Right lobe of liver (tissue), 6 donors: ENCODE results near the gene MROH2A. TPM values are rescaled to one million over a fixed set of nuclear protein-coding genes. Genes with fewer than 3 reads are reported as not detected.
"Not testable (repeated sequence)": the region's sequence is repeated elsewhere in the genome, so short reads cannot be mapped to it uniquely, and the experiment has no call there.

Experiments used
- ATAC-seq, 4 donors: fragments of 200-7000 bp; cut with Tn5 transposase; one replicate each; pipeline ENCODE4 v1.9.1; 2020; ENCODE audit warnings: mild to moderate bottlenecking in 4 of 4, moderate library complexity in 4 of 4
- DNase-seq, 3 donors: peaks; one replicate each; pipeline ENCODE4 v3.0.0-alpha.2; 2020
- H3K27ac ChIP-seq, 3 donors: fragments of 200-600 bp; one replicate each; pipeline ENCODE4 v1.8.0; 2022
- H3K27me3 ChIP-seq, 2 donors: fragments of 200-600 bp; one replicate each; pipeline ENCODE4 v1.8.0; 2022
- H3K36me3 ChIP-seq, 4 donors: fragments of 200-600 bp; sonication (generic) in 1 of 4; one replicate each; pipeline versions ENCODE4 v1.5.1 to v1.8.0; 2017 to 2022; ENCODE audit warnings: control low read depth in 1 of 4
- H3K4me1 ChIP-seq, 4 donors: fragments of 200-600 bp; sonication (generic) in 1 of 4; one replicate each; pipeline versions ENCODE4 v1.5.1 to v1.8.0; 2017 to 2022; ENCODE audit warnings: control low read depth in 1 of 4
- H3K4me3 ChIP-seq, 3 donors: fragments of 200-600 bp; one replicate each; pipeline ENCODE4 v1.8.0; 2022
- H3K9me3 ChIP-seq, 4 donors: fragments of 200-600 bp; sonication (generic) in 1 of 4; one replicate each; pipeline versions ENCODE4 v1.5.1 to v1.8.0; 2017 to 2022; ENCODE audit warnings: control low read depth in 1 of 4
- POLR2A ChIP-seq: fragments of 450-650 bp; IDR thresholded peaks from one replicate; pipeline ENCODE4 v1.6.1; 2017; ENCODE audit warnings: antibody characterized with exemption, mild to moderate bottlenecking
- WGBS: methylation state at CpG from one replicate; pipeline ENCODE4 v1.1.6; 2018; ENCODE audit warnings: low coverage, low lambda C conversion rate; ENCODE audit not compliant: insufficient coverage; ENCODE audit errors: missing lambda C conversion rate; 5-methylcytosine and 5-hydroxymethylcytosine counted together
- intact Hi-C, 2 donors: fragments of 100-400 bp; cut with DNase I; formaldehyde crosslinking; loops; one replicate each; pipeline versions ENCODE4 v1.11.2 to v1.14.1; 2022
- total RNA-seq, 6 experiments: library from RNA; depleted of rRNA in 2 of 6; stranded (reverse); fragments of >200 nt in 2 of 6; fragmentation: NEBNext Ultra II Directional in 3 of 6; extraction: Animal tissue kit (Norgen Biotek cat#: 25700) in 3 of 6; gene quantifications; one replicate each; pipeline versions ENCODE4 v1.1.0 to v1.2.4, GENCODE V29; 2016 to 2023
- TF ChIP-seq, protein P1 (sequence below), 4 donors: fragments of 200-600 bp in 3 of 4; fragments of 450-650 bp in 1 of 4; IDR thresholded peaks; one replicate each; pipeline versions ENCODE4 v1.5.1 to v1.8.0; 2016 to 2022; ENCODE audit warnings: antibody characterized with exemption in 4 of 4, mild to moderate bottlenecking in 2 of 4
- donor health status: DM: no; HTN: yes; CAD: no.
- donor health status: DM: no; HTN: no; CAD: no.
- donor health status: DM: no; HTN: no; CAD: no.
- donor health status: DM: no; HTN: yes; CAD: no.
- donor health status: DM: no; HTN: yes; CAD: no.

MROH2A gene
- total RNA-seq, 6 experiments from 2014 or later: 0.49 to 7.6 (median 2.0) TPM

DNA sequence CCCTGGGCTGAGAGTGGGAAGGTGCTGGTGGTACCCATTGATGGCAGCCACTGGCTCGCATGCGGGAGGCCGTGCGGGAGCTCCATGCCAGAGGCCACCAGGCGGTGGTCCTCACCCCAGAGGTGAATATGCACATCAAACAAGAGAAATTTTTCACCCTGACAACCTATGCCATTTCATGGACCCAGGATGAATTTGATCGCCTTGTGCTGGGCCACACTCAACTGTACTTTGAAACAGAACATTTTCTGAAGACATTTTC, 30.9 kb upstream of the MROH2A start:
- DNase-seq (no peak), ATAC-seq (no peak)
- Histone ChIP-seq H3K4me1 (peaks cover 0 to 43% (median 17%) of the 10 kb centered on the region in 4 donors), H3K27ac (peak overlapping the region in 1 of 3 donors; percentile 92), H3K9me3 (no peaks in the 10 kb centered on the region), H3K4me3 (peak overlapping the region in 1 of 3 donors; percentile 65), H3K27me3 (no peaks in the 10 kb centered on the region), H3K36me3 (peaks cover 0 to 8% (median 0%) of the 10 kb centered on the region in 4 donors)
- intact Hi-C loops: no loop called here
- TF ChIP-seq, protein P1, sequence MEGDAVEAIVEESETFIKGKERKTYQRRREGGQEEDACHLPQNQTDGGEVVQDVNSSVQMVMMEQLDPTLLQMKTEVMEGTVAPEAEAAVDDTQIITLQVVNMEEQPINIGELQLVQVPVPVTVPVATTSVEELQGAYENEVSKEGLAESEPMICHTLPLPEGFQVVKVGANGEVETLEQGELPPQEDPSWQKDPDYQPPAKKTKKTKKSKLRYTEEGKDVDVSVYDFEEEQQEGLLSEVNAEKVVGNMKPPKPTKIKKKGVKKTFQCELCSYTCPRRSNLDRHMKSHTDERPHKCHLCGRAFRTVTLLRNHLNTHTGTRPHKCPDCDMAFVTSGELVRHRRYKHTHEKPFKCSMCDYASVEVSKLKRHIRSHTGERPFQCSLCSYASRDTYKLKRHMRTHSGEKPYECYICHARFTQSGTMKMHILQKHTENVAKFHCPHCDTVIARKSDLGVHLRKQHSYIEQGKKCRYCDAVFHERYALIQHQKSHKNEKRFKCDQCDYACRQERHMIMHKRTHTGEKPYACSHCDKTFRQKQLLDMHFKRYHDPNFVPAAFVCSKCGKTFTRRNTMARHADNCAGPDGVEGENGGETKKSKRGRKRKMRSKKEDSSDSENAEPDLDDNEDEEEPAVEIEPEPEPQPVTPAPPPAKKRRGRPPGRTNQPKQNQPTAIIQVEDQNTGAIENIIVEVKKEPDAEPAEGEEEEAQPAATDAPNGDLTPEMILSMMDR (IDR thresholded peaks at IDR 0.05): no peak
- TF ChIP-seq POLR2A: no peak
- WGBS: 86% methylated on average over 1 of the region's 6 CpGs

DNA sequence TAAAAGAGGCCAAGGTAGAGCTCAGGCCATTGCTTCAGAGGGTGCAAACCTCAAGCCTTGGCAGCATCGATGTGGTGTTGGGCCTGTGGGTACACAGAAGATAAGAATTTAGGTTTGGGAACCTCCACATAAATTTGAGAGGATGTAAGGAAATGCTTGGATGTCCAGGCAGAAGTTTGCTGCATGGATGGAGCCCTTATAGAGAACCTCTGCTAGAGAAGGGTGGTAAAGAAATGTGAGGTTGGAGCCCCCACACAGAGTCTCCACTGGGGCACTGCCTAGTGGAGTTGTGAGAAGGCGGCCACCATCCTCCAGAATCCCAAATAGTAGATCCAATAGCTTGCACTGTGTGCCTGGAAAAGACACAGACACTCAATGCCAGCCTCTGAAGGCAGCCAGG, 27.4 kb upstream of the MROH2A start:
- H3K9me3 ChIP-seq, H3K36me3 ChIP-seq, H3K27me3 ChIP-seq, intact Hi-C loops, ATAC-seq, DNase-seq: not testable (repeated sequence)
- 81% methylated on average over 2 of the region's 2 CpGs for WGBS
- peak overlapping the region in 1 of 3 donors; percentile 65 for H3K4me3 ChIP-seq
- peak overlapping the region in 1 of 3 donors; percentile 92 for H3K27ac ChIP-seq
- peaks cover 0 to 50% (median 8%) of the 10 kb centered on the region in 4 donors for H3K4me1 ChIP-seq

DNA sequence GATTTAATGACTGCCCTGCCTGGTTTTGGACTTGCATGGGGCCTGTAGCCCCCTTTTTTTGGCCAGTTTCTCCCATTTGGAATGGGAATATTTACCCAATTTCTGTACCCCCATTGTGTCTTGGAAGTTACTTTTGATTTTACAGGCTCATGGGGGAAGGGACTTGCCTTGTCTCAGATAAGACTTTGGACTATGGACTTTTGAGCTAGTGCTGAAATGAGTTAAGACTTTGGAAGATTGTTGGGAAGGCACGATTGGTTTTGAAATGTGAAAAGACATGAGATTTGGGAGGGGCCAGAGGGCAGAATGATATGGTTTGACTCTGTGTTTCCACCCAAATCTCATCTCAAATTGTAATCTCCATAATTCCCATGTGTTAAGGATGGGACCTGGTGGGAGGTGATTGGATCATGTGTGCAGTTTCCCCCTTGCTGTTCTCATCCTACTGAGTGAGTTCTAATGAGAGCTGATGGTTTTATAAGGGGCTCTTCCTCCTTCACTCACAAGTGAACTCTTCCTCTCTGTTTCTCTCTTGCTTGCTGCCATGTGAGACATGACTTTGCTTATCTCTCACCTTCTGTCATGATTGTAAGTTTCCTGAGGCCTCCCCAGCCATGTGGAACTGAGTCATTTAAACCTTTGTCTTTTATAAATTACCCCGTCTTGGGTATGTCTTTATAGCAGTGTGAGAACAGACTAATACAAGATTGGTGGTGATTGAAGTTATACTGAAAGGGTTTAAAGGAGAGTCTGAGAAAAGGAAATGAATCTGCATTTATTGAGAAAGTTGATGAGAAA, 26.7 kb upstream of the MROH2A start:
- 56% methylated on average over 2 of the region's 2 CpGs for WGBS
- H3K27me3 ChIP-seq, H3K9me3 ChIP-seq, ATAC-seq, DNase-seq, H3K36me3 ChIP-seq, intact Hi-C loops: not testable (repeated sequence)
- Histone ChIP-seq H3K4me1 (peaks cover 0 to 50% (median 5%) of the 10 kb centered on the region in 4 donors), H3K27ac (peak overlapping the region in 1 of 3 donors; percentile 92), H3K4me3 (peak overlapping the region in 1 of 3 donors; percentile 65)

- Histone ChIP-seq H3K9me3 (no peaks in the 10 kb centered on the region), H3K4me1 (peaks cover 0 to 72% (median 17%) of the 10 kb centered on the region in 4 donors), H3K4me3 (no peak overlapping the region), H3K36me3 (peaks cover 0 to 6% (median 0%) of the 10 kb centered on the region in 4 donors), H3K27me3 (no peaks in the 10 kb centered on the region), H3K27ac (peak overlapping the region in 1 of 3 donors; percentile 92)
- peak in 1 of 4 donors; percentile 2 for ATAC-seq
- intact Hi-C loops: no loop called here
- WGBS: 98% methylated on average over 10 of the region's 44 CpGs
- peak in 1 of 3 donors; percentile 63 for DNase-seq
- TF ChIP-seq, protein P1 (IDR thresholded peaks at IDR 0.05): no peak
- TF ChIP-seq POLR2A: no peak
Measured at GRCh38 chr2:233754872-233755611, 23.1 kb upstream of the MROH2A start.

GRCh38 chr2:233756429-233757081, 21.6 kb upstream of the MROH2A start:
- peak overlapping the region in 2 of 3 donors; percentile 10 to 92 for H3K27ac ChIP-seq

More at GRCh38 chr2:233756429-233757081, 21.6 kb upstream of the MROH2A start:
- DNase-seq (peak in 1 of 3 donors; percentile 68), ATAC-seq (peak; percentile 40 to 76 (median 60))
- TF ChIP-seq, protein P1 (IDR thresholded peaks at IDR 0.05): no peak
- TF ChIP-seq POLR2A: no peak
- peaks cover 0 to 67% (median 14%) of the 10 kb centered on the region in 4 donors for H3K4me1 ChIP-seq
- intact Hi-C loops: no loop called here
- H3K4me3 ChIP-seq: peak overlapping the region in 1 of 3 donors; percentile 20
- 30% methylated on average over 7 of the region's 7 CpGs for WGBS
- no peaks in the 10 kb centered on the region for H3K27me3 ChIP-seq
- peaks cover 0 to 6% (median 0%) of the 10 kb centered on the region in 4 donors for H3K36me3 ChIP-seq
- no peaks in the 10 kb centered on the region for H3K9me3 ChIP-seq
